GM12874 (cell line): ENCODE data around the gene ATP2B2.

Source experiments
- TF ChIP-seq, protein P1 (sequence below): IDR thresholded peaks from 2 replicates; pipeline ENCODE4 v1.5.1; 2011; ENCODE audit warnings: low read depth, mild to moderate bottlenecking, control low read depth, low read length, moderate library complexity; ENCODE audit not compliant: insufficient read depth

ATP2B2 gene

DNA sequence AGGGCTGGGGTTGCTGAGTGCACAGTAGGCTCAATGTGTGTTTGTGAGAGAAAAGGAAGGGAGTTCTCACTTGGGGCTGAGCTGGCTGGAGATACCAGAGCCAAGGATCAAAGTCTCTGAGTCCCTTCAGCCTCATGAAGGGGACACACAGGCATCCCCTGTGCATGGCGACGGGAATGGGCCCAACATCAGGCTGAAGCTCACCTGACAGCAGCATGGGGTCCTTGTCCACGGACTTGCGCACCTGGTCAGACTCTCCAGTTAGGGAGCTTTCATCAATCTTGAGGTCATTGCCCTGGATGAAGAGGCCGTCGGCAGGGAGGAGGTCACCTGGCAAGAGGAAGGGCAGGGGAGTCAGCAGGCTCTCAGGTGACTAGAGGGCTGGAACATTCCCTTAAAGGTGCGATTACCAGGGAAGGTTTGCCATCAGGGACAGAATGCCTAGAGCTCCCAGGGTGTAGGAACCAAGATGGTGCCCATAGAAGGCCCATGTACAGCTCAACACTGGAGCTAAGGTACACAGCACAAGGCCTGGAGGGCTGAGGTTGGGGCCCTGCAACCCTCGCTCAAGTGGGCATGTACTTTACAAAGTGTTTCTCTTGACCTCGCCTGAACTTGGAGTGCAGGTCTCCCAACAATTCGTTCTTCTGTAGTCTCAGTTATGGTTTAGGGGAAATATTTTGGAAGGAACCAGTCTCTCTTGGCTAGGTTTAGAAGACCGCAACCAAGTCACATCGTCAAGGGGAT lies 104.5 kb downstream of the ATP2B2 start:
- TF ChIP-seq, protein P1, sequence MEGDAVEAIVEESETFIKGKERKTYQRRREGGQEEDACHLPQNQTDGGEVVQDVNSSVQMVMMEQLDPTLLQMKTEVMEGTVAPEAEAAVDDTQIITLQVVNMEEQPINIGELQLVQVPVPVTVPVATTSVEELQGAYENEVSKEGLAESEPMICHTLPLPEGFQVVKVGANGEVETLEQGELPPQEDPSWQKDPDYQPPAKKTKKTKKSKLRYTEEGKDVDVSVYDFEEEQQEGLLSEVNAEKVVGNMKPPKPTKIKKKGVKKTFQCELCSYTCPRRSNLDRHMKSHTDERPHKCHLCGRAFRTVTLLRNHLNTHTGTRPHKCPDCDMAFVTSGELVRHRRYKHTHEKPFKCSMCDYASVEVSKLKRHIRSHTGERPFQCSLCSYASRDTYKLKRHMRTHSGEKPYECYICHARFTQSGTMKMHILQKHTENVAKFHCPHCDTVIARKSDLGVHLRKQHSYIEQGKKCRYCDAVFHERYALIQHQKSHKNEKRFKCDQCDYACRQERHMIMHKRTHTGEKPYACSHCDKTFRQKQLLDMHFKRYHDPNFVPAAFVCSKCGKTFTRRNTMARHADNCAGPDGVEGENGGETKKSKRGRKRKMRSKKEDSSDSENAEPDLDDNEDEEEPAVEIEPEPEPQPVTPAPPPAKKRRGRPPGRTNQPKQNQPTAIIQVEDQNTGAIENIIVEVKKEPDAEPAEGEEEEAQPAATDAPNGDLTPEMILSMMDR, result no peak

DNA sequence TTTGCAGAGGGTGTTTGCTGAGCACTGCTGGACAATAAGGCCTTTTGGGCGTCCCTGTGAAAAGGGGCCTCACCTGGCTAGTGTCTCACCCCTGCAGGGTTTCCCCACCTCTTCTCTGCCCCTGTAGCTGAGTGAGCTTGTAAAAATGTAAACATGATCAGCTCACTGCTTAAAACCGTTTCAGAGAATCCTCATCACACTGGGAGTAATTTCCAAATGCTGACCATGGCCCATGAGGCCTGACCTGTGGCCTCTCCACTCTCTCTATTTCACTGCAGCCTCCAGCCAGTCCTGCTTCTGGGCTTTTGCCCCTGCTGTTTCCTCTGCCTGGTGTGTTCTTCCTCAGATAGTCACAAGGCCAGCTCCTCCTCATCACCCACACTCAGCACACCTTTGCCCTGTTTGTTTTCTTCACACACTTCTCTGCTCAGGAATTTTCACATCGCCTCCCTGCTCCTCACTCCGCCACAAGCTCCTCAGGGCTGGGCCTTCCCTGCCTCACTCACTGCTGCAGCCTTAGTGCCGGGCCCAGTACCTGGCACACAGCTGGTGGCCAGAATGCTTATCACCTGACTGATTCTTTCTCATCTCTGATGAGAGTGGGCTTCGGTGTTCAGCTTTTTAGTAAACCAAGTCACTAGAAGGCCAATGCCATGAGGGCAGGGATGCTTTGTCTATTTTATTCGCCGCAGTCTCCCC lies 105.2 kb downstream of the ATP2B2 start:
- TF ChIP-seq, protein P1, result no peak

DNA sequence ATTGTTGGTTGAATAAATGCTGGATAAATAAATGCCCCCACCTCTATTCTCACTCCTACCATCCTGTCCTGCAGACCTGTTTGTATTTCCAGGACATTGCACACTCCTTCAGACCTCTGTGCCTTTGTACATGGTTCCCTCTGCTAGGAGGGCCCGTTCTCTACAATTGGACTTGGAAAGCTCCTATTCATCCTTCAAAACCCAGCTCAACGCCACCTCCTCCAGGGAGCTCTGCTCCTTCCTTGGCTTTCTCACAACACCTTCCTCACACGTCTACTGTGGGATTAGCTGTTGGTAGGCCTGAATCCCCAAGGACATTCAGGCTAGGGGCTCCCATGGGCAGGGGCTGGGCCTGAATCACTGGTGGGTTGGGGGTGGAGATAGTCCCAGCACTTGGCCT lies 105.8 kb downstream of the ATP2B2 start:
- TF ChIP-seq, protein P1, result no peak

DNA sequence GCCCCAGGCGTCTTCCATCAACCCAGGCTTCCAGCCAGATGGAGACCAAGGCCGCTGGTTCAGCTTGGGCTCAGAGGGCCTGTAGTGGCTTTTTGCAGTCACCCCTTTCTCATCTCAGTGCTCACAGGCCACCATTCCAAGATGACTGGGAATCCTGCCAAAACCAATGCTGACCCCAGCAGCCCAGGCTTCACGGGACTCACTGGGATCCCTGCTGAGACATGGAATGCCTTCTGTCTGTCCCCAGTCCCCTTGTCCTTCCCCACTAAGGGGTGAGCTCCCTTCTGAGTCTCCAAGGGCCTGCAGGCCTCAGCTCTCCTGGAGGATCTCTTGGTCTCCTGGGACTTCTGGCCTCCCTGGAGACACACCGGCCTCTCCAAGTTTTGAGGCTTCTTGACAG lies 107.0 kb downstream of the ATP2B2 start:
- TF ChIP-seq, protein P1, result no peak

DNA sequence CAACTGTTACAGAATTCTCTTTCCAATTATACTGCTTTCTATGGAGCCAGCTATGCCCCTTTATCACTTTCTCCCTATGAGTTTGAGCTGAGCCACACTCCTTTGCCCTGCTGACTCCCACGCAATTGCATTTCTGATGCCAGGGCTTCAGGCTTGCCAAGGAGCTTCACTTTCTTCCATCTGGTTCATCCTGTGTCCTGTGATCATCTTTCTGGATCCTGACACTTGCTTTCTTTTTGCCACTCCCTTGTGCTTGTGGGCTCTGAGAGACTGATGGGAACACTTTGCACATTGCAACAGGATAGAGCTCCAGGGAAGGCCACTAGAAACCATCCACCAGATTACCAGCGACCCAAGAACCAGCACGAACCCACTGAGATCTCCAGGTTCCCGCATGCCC lies 107.5 kb downstream of the ATP2B2 start:
- TF ChIP-seq, protein P1, result no peak

DNA sequence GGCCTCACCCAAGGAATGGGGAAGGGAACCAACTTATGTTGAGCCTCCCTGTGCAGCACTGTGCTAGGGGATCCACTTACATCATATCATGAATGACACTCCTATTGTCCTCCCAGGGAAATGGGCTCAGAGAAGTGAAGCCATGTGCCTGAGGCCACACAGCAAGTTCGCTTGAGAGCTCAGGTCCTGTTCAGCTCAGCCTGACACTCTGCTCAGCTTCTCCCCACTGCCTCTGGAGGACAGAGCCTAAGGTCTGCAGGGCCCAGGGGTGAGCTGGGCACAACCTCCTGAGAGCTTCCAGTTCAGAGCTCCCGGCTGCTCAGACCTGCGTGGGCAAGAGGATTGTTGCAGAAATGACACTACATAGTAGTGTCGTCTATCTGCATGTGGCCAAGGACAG lies 108.5 kb downstream of the ATP2B2 start:
- TF ChIP-seq, protein P1, result no peak

DNA sequence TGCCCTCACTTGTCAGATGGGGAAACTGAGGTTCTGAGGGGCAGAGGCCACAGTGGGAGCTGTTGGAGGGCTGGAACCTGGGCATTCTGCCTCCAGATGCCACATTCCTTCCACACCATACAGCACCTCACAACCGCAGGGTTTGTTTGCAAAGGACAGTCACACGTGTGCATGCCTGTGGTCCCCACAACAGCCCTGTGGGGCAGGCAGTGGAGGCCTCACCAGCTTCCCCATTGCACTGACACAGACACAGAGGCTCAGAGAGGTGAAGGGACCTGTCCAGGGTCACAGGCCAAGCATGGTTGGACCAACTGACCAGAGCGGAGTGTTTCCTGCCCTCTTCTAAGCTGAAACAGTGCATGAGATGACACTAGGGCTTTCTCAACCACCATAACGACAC lies 109.3 kb downstream of the ATP2B2 start:
- TF ChIP-seq, protein P1, result no peak
